HepG2 (cell line): Measurements from ENCODE around the gene PC. TPM values are rescaled to one million over a fixed set of nuclear protein-coding genes. Genes with fewer than 3 reads are reported as not detected.
A peak's percentile ranks its signal among the peaks of the same experiment; 100 is the strongest.

Experiments used
- AKAP8 ChIP-seq: sonication (generic); formaldehyde crosslinking; IDR thresholded peaks from 2 replicates; pipeline ENCODE4 v1.5.1; 2020; ENCODE audit warnings: mild to moderate bottlenecking, missing genetic modification reagents
- CREM ChIP-seq, 2 experiments: sonication (generic) in 1 of 2; formaldehyde crosslinking in 1 of 2; IDR thresholded peaks; 2 replicates each; pipeline versions ENCODE4 v1.4.0 to v1.6.1; 2016 to 2020; ENCODE audit warnings: antibody characterized with exemption in 1 of 2, mild to moderate bottlenecking in 1 of 2, missing genetic modification reagents in 1 of 2
- FOSL1 ChIP-seq: sonication (generic); formaldehyde crosslinking; IDR thresholded peaks from 2 replicates; pipeline ENCODE4 v1.9.0; 2021; ENCODE audit warnings: missing genetic modification reagents, borderline replicate concordance
- FOSL2 ChIP-seq: sonication (generic); formaldehyde crosslinking; IDR thresholded peaks from 2 replicates; pipeline ENCODE4 v1.4.0; 2020; ENCODE audit warnings: missing genetic modification reagents
- GABPA ChIP-seq, 2 experiments: IDR thresholded peaks; 2 replicates each; pipeline ENCODE4 v1.6.1; 2011 to 2016; ENCODE audit warnings: low read depth in 2 of 2, low read length in 1 of 2, missing biosample characterization in 1 of 2, missing genetic modification characterization in 1 of 2
- GATA4 ChIP-seq: sonication (generic); IDR thresholded peaks from 2 replicates; pipeline ENCODE4 v1.6.1; 2016; ENCODE audit warnings: antibody characterized with exemption, low read depth, borderline replicate concordance
- HINFP ChIP-seq: sonication (generic); formaldehyde crosslinking; IDR thresholded peaks from 2 replicates; pipeline ENCODE4 v1.4.0; 2020; ENCODE audit warnings: low read depth, mild to moderate bottlenecking, missing genetic modification reagents
- MLLT10 ChIP-seq: sonication (generic); formaldehyde crosslinking; IDR thresholded peaks from 2 replicates; pipeline ENCODE4 v1.4.0; 2020; ENCODE audit warnings: missing genetic modification reagents
- MTF2 ChIP-seq: sonication (generic); formaldehyde crosslinking; IDR thresholded peaks from 2 replicates; pipeline ENCODE4 v1.5.0; 2020; ENCODE audit warnings: missing genetic modification reagents, borderline replicate concordance
- NFAT5 ChIP-seq: sonication (generic); formaldehyde crosslinking; IDR thresholded peaks from 2 replicates; pipeline ENCODE4 v1.4.0; 2020; ENCODE audit warnings: missing genetic modification reagents
- NR0B2 ChIP-seq: sonication (generic); formaldehyde crosslinking; IDR thresholded peaks from 2 replicates; pipeline ENCODE4 v1.4.0; 2020; ENCODE audit warnings: mild to moderate bottlenecking, missing genetic modification reagents
- PREB ChIP-seq: sonication (generic); formaldehyde crosslinking; IDR thresholded peaks from 2 replicates; pipeline ENCODE4 v1.4.0; 2020; ENCODE audit warnings: missing genetic modification reagents
- SMARCC2 ChIP-seq: fragments of 450-650 bp; IDR thresholded peaks from 2 replicates; pipeline ENCODE4 v1.6.1; 2017; ENCODE audit warnings: antibody characterized with exemption, mild to moderate bottlenecking
- SNAPC2 ChIP-seq: sonication (generic); formaldehyde crosslinking; IDR thresholded peaks from 2 replicates; pipeline ENCODE4 v1.8.1; 2022; ENCODE audit warnings: mild to moderate bottlenecking, missing genetic modification reagents
- TRIM22 ChIP-seq: fragments of 450-650 bp; IDR thresholded peaks from 2 replicates; pipeline ENCODE4 v1.6.1; 2017
- ZNF329 ChIP-seq: sonication (generic); formaldehyde crosslinking; IDR thresholded peaks from 2 replicates; pipeline ENCODE4 v1.9.0; 2021; ENCODE audit warnings: low read depth, mild to moderate bottlenecking, missing genetic modification reagents
- ZNF337 ChIP-seq: sonication (generic); formaldehyde crosslinking; IDR thresholded peaks from 2 replicates; pipeline ENCODE4 v1.5.1; 2020; ENCODE audit warnings: missing genetic modification reagents, low read depth, mild to moderate bottlenecking, borderline replicate concordance
- ZNF546 ChIP-seq: sonication (generic); formaldehyde crosslinking; conservative IDR thresholded peaks from 2 replicates; pipeline ENCODE4 v1.8.1; 2023; ENCODE audit warnings: mild to moderate bottlenecking, missing genetic modification reagents
- ZNF549 ChIP-seq: sonication (generic); formaldehyde crosslinking; IDR thresholded peaks from 2 replicates; pipeline ENCODE4 v1.5.0; 2020; ENCODE audit warnings: missing genetic modification reagents
- ZNF720 ChIP-seq: sonication (generic); formaldehyde crosslinking; IDR thresholded peaks from 2 replicates; pipeline ENCODE4 v1.4.0; 2020; ENCODE audit warnings: missing genetic modification reagents
- polyA plus RNA-seq, 8 experiments: library from polyadenylated mRNA; depleted of rRNA in 3 of 8; stranded (reverse) in 7 of 8; unstranded in 1 of 8; fragments of >200 nt; fragmentation: Illumina TruSeq in 4 of 8; extraction: Trizol in 4 of 8; gene quantifications; 2 replicates each; pipeline versions ENCODE4 v1.2.1 to v1.2.3, GENCODE V29; 2011 to 2016; ENCODE audit warnings: low read depth in 4 of 8, missing spikeins in 1 of 8, mixed read lengths in 1 of 8; ENCODE audit not compliant: insufficient read depth in 1 of 8
- total RNA-seq, 5 experiments: library from RNA; depleted of rRNA; stranded (reverse); fragments of >200 nt; fragmentation: Illumina TruSeq; extraction: Trizol; gene quantifications; 2 replicates each; pipeline ENCODE4 v1.2.3, GENCODE V29; 2016; ENCODE audit warnings: low read depth in 1 of 5

PC gene
- total and polyA plus RNA-seq, 2 of the 13 experiments (the other 11 are each of a cell fraction or from before 2014, with no cell fraction given), result 29.0 to 39.0 TPM

- no peak for TF ChIP-seq NFAT5
- TF ChIP-seq AKAP8 (CRISPR knock-in tag), result no peak
- no peak for TF ChIP-seq MTF2 (CRISPR knock-in tag)
- no peak for TF ChIP-seq ZNF549 (CRISPR knock-in tag)
- TF ChIP-seq GATA4, result no peak
- TF ChIP-seq ZNF329 (CRISPR knock-in tag), result no peak
- TF ChIP-seq SMARCC2, result no peak
- no peak for TF ChIP-seq NR0B2 (CRISPR knock-in tag)
- TF ChIP-seq PREB (CRISPR knock-in tag), result no peak
- no peak for TF ChIP-seq ZNF720 (CRISPR knock-in tag)
- TF ChIP-seq HINFP (CRISPR knock-in tag), result no peak
- no peak for TF ChIP-seq SNAPC2 (CRISPR knock-in tag)
- peak; percentile 29; the same call in 1 of the 2 replicates for TF ChIP-seq FOSL2 (CRISPR knock-in tag)
- TF ChIP-seq CREM (IDR thresholded peaks at IDR 0.05), result no peak
- no peak for TF ChIP-seq CREM (CRISPR knock-in tag; IDR thresholded peaks at IDR 0.05)
- TF ChIP-seq TRIM22, result no peak
- TF ChIP-seq ZNF546 (CRISPR knock-in tag), result no peak
- TF ChIP-seq FOSL1 (CRISPR knock-in tag), result no peak
- no peak for TF ChIP-seq ZNF337
- no peak for TF ChIP-seq MLLT10 (CRISPR knock-in tag)
- TF ChIP-seq GABPA (IDR thresholded peaks at IDR 0.05; ENCODE audit: low read depth, low read length), result no peak
- no peak for TF ChIP-seq GABPA (CRISPR knock-in tag; IDR thresholded peaks at IDR 0.05; ENCODE audit: low read depth)
Observed at GRCh38 chr11:66868726-66869566, 89.2 kb downstream of the PC start (continued).
